ENCODE data around the gene GJC2.
A peak's percentile ranks its signal among the peaks of the same experiment; 100 is the strongest.

GJC2 gene

GRCh38 chr1:228112617-228113016 is 37.1 kb upstream of the GJC2 start:
- DNase-seq, result no peak

- no peak for DNase-seq
Observed at GRCh38 chr1:228114827-228115226, 34.9 kb upstream of the GJC2 start.

- no peak for DNase-seq
Observed at GRCh38 chr1:228117335-228117734, 32.4 kb upstream of the GJC2 start.

- DNase-seq, result no peak
Observed at GRCh38 chr1:228118040-228118439, 31.7 kb upstream of the GJC2 start.

GRCh38 chr1:228120351-228120750 is 29.4 kb upstream of the GJC2 start:
- no peak for DNase-seq

GRCh38 chr1:228120857-228121489 is 28.8 kb upstream of the GJC2 start:
- DNase-seq, result no peak

GRCh38 chr1:228122921-228123441 is 26.7 kb upstream of the GJC2 start:
- DNase-seq, result no peak

- no peak for DNase-seq
Observed at GRCh38 chr1:228123505-228123904, 26.2 kb upstream of the GJC2 start.

- DNase-seq, result no peak
Observed at GRCh38 chr1:228125185-228125584, 24.5 kb upstream of the GJC2 start.

- DNase-seq, result no peak
Observed at GRCh38 chr1:228131766-228132165, 18.0 kb upstream of the GJC2 start.

- no peak for DNase-seq
Observed at GRCh38 chr1:228134591-228134990, 15.1 kb upstream of the GJC2 start.

- no peak for DNase-seq
Observed at GRCh38 chr1:228136901-228137300, 12.8 kb upstream of the GJC2 start.

GRCh38 chr1:228139406-228139930 is 10.3 kb upstream of the GJC2 start:
- no peak for DNase-seq

GRCh38 chr1:228139931-228140723 is 9.6 kb upstream of the GJC2 start, which contains the start of gene GUK1:
Gene GUK1 (plus strand): TSS chr1:228140279. CDS start chr1:228140303, 24 bp downstream.
- peak; percentile 68 to 100 (median 98) for DNase-seq

GRCh38 chr1:228140724-228141225 is 9.0 kb upstream of the GJC2 start:
- no peak for DNase-seq

- DNase-seq, result peak in 1 of 56 donors; percentile 30
Observed at GRCh38 chr1:228141226-228142044, 8.3 kb upstream of the GJC2 start.

- DNase-seq, result no peak
Observed at GRCh38 chr1:228142155-228142691, 7.5 kb upstream of the GJC2 start.

- peak in 3 of 56 donors; percentile 26 to 40 (median 29) for DNase-seq
Observed at GRCh38 chr1:228142701-228143136, 7.0 kb upstream of the GJC2 start.

GRCh38 chr1:228143480-228144192 is 6.1 kb upstream of the GJC2 start:
- no peak for DNase-seq
